HG02885 (cell line): ENCODE measurements around the gene SLC16A4.

Experiments used
- ATAC-seq: cut with Tn5 transposase; IDR thresholded peaks from one replicate; pipeline ENCODE4 v1.9.1; 2021; ENCODE audit warnings: mild to moderate bottlenecking; ENCODE audit not compliant: unreplicated experiment, poor library complexity

Gene SLC16A4

DNA sequence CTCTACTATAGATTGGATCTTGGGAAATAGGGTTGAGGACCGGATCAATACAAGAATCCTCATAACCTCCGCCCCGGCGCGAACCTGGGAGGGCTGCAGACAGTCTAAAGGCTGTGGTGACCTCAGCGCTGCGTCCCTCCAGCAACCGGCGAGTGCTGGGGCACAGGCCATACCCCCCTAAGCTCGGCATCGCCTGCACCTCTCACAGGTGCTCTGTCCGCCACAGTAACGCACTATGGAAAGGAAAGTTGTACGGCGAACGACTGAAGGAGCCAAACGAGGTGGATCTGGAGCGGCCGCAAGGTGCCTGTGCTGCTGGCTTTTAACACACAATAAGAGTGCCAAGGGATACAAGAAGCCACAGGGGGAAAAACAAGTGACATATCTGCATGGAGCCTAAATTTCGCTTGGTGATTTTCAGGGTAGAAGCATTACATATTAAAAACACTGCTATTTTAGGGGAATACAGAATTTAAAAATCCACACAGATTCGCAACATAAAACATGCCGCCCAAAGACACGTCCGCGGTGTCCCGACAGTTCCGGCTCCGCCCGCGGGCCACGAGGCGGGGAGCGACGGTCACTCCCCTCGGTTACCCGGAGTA is 53.0 kb downstream of the SLC16A4 start:
- no peak for ATAC-seq

DNA sequence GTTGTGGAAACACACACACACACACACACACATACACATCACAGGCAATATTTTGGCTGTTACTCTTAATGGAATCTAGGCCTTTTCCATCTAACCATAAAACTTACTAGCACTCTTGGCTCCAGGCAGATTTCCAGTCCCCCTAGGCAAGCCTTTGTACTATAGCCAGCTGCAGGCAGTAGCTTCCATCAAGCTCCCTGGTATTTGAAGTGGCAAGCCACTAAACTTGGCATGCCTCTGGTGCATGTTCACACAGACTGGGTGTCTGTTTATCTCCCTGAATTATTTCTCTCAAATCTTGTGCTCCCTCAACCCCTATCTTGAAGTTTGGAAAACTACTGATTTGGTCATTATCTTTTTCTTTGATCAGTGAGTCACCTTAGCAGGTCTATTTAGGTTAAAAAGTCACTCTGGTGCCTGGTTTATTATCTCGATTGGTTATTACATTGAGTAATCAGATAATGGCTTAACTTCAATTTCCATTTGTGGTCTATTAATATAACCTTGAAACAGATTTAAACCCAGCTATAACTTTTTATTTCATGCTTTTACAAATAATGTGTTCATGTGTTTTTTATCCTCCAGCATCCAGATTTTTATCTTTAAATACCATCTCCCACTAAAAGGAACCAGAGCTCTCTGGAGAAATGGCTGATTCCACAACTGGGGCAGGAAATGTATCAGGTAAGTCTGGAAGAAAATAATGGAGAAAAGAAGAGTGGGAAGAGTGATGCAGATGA is 54.4 kb downstream of the SLC16A4 start:
- ATAC-seq = no peak

DNA sequence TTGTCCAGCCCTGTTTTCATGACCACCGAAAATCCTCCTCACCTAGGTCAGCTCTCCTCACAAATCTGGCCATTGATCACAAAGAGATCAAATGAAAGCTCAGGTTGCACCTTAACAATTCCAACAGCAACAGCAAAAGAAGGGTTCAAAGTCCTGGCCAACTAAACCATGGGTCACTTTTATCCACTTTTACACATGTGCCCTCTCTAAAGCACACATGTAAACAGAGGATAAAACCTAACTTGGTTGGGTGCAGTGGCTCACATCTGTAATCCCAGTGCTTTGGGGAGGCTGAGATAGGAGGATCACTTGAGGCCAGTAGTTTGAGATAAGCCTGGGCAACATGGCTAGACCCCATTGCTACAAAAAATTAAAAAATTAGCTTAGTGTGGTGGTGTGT is 55.6 kb downstream of the SLC16A4 start:
- no peak for ATAC-seq

DNA sequence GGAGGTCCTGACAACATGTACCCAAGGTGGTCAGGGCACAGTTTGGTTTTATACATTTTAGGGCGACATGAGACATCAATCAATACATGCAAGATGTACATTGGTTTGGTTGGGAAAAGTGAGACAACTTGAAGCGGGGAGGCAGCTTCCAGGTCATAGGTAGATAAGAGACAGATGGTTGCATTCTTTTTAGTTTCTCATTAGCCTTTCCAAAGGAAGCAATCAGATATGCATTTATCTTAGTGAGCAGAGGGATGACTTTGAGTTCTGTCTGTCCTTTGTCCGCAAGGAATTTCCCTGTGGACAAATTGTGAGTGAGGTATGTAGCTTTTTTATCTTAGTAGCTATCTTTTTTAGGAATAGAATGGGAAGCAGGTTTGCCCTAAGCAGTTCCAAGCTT is 62.1 kb downstream of the SLC16A4 start:
- no peak for ATAC-seq

DNA sequence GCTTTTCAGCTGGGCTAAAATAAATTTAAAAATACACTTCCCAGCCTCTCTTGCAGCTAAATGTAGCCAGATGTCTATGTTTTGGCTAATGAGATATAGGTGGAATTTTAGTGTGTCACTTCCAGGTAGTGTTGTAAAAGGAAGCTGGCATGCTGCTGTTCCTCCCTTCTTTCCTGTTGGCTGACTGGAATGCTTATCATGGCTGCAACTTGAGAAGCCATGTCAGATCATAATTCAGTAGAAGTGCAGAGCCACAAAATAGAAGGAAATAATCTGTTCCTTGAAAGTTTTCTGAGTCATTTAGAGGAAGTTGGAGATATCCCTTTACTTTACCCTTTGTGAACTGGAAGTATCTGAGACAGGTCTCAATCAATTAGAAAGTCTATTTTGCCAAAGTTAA is 62.6 kb downstream of the SLC16A4 start:
- no peak for ATAC-seq

DNA sequence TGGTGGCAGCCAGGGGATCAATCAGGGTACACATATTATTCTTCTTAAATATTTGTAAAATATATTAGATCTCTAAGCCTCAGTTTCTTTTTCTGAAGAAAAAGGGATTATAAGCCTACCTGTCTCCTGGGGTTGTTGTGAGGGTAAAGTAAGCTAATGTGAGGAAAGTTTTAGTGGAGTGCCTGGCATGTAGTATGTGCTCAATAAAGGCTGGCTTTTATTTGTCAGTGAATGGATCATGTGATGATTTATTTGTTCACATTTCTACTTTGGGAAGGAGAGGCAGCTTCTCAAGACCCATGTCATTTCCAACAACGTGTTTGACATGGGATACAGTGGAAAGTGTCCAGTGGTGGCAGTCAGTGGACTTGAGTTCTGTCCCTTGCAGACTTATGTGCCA is 64.0 kb downstream of the SLC16A4 start:
- no peak for ATAC-seq

DNA sequence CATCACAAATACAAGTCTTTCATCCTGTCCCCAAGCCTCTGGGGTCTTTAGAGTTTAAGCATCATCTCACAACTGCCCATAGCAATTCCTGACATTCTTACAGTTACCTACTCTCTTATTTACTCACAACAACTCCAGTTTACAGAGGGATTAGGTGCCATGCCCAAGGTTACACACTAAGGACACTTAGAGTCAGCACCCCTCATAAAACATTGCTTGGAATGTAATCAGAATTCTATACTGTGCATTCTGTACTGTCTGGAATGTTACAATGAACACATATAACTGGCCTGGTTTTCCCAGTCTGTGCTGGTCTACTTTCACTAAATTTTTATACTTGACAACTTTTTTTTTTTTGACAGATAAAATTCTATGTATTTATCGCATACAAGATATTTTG is 66.2 kb downstream of the SLC16A4 start:
- no peak for ATAC-seq

DNA sequence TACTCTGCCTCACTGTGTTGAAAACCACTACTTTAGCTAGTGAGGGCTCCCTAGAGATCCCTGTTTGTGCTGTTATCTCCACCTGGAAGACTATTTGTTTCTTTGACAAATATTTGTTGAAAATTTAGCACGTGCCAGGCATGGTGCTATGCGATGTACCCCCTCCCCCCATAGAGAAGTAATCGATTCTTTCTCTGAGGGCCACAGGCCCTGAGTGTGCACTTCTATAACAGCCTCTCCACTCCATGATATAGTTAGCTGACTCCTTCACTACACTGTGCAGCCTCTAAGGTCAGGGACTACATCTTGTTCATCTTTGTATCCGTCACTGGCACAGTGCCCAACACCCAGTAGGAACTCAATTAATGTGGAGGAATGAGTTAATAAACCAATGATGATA is 69.0 kb downstream of the SLC16A4 start:
- ATAC-seq = no peak

DNA sequence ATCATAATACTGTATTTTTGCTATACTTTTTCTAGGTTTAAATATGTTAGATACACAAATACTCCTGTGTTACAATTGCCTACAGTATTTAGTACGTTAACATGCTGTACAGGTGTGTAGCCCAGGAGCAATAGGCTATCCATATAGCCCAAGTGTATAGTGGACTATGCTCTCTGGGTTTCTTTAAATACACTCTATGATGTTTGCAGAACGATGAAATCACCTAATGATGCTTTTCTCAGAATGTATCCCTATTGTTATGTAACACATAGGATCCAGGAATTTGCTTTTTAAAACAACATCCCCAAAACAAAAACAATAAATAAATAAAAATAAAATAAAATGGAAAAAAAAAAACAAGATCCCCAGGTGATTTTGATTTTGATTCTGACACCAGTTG is 69.8 kb downstream of the SLC16A4 start:
- ATAC-seq = no peak

DNA sequence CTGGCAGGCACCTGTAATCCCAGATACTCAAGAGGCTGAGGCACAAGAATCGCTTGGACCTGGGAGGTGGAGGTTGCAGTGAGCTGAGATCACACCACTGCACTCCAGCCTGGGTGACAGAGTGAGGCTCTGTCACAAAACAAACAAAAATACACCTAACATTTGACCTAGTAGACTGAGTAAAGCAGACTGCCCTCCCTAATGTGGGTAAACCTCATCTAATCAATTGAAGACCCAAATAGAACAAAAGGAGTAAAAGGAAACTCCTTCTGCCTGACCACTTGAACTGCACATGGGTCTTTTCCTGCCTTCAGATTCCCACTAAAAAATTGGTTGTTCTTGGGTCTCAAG is 70.7 kb downstream of the SLC16A4 start:
- no peak for ATAC-seq

DNA sequence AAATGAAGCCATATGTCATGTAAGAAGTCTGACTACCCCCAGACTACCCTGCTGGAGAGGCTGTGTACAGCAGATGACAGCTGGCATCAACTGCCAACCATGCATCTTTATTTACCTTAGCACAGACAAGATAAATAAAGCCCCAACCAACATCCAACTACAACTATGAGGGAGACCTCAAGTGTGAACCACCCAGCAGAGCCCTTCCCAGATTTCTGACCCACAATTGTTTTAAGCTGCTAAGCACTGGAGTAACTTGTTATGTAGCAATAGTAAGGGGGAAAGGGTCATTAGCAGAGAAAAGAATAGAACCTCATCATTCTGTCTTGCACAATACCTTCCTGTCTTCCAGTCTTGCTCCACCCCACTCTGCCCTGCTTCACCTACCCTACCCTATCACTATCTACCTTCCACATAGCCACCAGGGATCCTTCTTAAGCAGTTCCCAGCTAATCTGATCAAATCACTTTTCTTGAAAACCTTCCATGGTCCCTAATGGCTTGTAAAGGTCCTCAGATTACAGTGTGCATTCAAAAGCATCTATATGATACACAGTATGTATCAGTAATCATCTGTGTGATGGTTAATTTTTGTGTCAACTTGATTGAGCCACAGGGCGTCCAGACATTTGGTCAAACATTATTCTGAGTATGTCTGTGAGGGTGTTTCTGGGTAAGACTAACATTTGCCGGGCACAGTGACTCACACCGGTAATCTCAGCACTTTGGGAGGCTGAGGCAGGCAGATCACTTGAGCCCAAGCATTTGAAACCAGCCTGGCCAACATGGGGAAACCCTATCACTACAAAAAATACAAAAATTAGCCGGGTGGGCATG is 71.3 kb downstream of the SLC16A4 start:
- ATAC-seq = no peak

DNA sequence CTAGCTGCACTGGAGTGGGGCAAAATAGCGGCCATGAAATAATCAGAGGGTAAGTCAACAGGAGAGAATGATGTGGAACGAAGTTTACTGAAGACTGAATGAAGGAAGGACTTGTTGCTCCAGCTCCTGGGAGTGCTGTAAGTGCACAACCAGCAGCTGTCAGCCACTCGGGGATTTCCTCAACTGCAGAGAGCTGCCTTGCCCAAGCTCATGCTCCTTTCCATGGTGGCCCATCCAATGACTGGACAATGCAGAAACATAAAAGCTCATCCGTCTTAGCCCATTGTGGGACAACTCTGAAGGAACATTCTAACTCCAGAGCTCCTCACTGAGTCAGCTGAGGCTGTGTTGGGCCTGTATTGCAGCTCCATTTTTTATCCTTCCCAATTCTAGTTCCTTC is 72.8 kb downstream of the SLC16A4 start:
- ATAC-seq = no peak

DNA sequence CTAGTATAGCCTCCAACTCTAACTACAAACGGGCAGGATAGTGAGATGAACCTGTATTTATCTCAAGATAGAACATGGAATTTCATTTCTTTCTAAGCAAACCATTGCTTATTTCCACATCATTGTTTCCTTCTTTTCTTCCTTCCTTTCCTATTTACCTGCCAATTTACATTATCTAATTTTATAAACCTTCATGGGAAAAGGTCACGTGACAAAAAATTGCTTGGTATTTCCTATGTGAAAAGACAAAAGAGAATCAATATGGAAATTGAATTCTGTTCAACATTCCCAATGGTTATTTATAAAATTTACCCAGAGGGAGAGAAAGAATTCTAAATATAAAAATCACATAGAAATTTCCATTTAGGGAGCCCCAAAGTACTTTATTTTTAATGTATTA is 74.1 kb downstream of the SLC16A4 start:
- ATAC-seq = no peak
